SK-N-SH (cell line): Measurements from ENCODE around the gene CASKIN2. TPM values are rescaled to one million over a fixed set of nuclear protein-coding genes. Genes with fewer than 3 reads are reported as not detected.

ENCODE experiments used
- CTCF ChIA-PET: fragments of 300-600, 350-600 bp; formaldehyde crosslinking; extraction: SDS; loops from one replicate; lab custom pipeline; 2021; lab: Yijun Ruan, JAX
- POLR2A ChIA-PET: fragments of 350-600 bp; sonication (Branson Sonifier 250); formaldehyde crosslinking; extraction: SDS; loops from one replicate; lab custom pipeline; 2020; ENCODE audit warnings: antibody characterized with exemption, inconsistent platforms; lab: Yijun Ruan, JAX
- DNase-seq: peaks from one replicate; pipeline ENCODE4 v3.0.0; 2012
- H2AFZ ChIP-seq: fragments of 200-600 bp; sonication (generic); 2 replicates; pipeline ENCODE4 v1.8.1; 2016; ENCODE audit warnings: antibody characterized with exemption, mild to moderate bottlenecking, low read depth
- H3F3A ChIP-seq: fragments of 200-600 bp; sonication (generic); replicated peaks from 2 replicates; pipeline ENCODE3; 2016; ENCODE audit warnings: antibody characterized with exemption, mild to moderate bottlenecking; ENCODE audit not compliant: insufficient read depth
- H3K27ac ChIP-seq, 2 experiments: fragments of 200-500 bp in 1 of 2; fragments of 200-600 bp in 1 of 2; sonication (Bioruptor generic) in 1 of 2; sonication (generic), shearing (Covaris generic) in 1 of 2; 2 replicates each; pipeline versions ENCODE4 v1.5.1 to v1.6.1; 2014 to 2016; ENCODE audit warnings: low read depth in 2 of 2, inconsistent platforms in 1 of 2, low read length in 1 of 2, mild to moderate bottlenecking in 1 of 2, mixed read lengths in 1 of 2
- H3K27me3 ChIP-seq: fragments of 200-600 bp; sonication (generic), shearing (Covaris generic); 2 replicates; pipeline ENCODE4 v1.6.1; 2016; ENCODE audit warnings: mixed run types; ENCODE audit not compliant: insufficient read depth
- H3K36me3 ChIP-seq, 2 experiments: fragments of 200-500 bp in 1 of 2; fragments of 200-600 bp in 1 of 2; sonication (Bioruptor generic) in 1 of 2; sonication (generic) in 1 of 2; replicated peaks in 1 of 2; 2 replicates each; pipeline versions ENCODE3 to v1.5.1; 2014 to 2016; ENCODE audit warnings: low read length in 1 of 2, mild to moderate bottlenecking in 1 of 2; ENCODE audit not compliant: insufficient read depth in 2 of 2, control insufficient read depth in 1 of 2
- H3K4me1 ChIP-seq, 2 experiments: fragments of 200-500 bp in 1 of 2; fragments of 200-600 bp in 1 of 2; sonication (Bioruptor generic) in 1 of 2; sonication (generic), shearing (Covaris generic) in 1 of 2; 2 replicates each; pipeline versions ENCODE4 v1.5.1 to v1.6.1; 2014 to 2016; ENCODE audit warnings: low read depth in 1 of 2, low read length in 1 of 2, mixed run types in 1 of 2; ENCODE audit not compliant: insufficient read depth in 2 of 2, control insufficient read depth in 1 of 2
- H3K4me2 ChIP-seq: fragments of 200-600 bp; sonication (generic), shearing (Covaris generic); 2 replicates; pipeline ENCODE4 v1.6.1; 2017; ENCODE audit warnings: mixed run types
- H3K4me3 ChIP-seq, 2 experiments: fragments of 200-500 bp in 1 of 2; fragments of 200-600 bp in 1 of 2; sonication (Bioruptor generic) in 1 of 2; sonication (generic), shearing (Covaris generic) in 1 of 2; 2 replicates each; pipeline versions ENCODE4 v1.5.1 to v1.8.1; 2014 to 2016; ENCODE audit warnings: low read depth in 2 of 2, inconsistent platforms in 1 of 2, low read length in 1 of 2, mild to moderate bottlenecking in 1 of 2, mixed read lengths in 1 of 2, moderate library complexity in 1 of 2
- H3K79me2 ChIP-seq: fragments of 200-600 bp; sonication (generic); 2 replicates; pipeline ENCODE4 v1.8.1; 2017; ENCODE audit warnings: mild to moderate bottlenecking; ENCODE audit not compliant: insufficient read depth
- H3K9ac ChIP-seq: fragments of 200-600 bp; sonication (generic); 2 replicates; pipeline ENCODE4 v1.6.1; 2017; ENCODE audit warnings: mixed run types
- H3K9me2 ChIP-seq: fragments of 200-600 bp; sonication (generic); 2 replicates; pipeline ENCODE4 v1.6.1; 2017; ENCODE audit warnings: mixed run types
- H3K9me3 ChIP-seq: fragments of 200-600 bp; sonication (generic); 2 replicates; pipeline ENCODE4 v1.6.1; 2017; ENCODE audit warnings: mixed run types, mild to moderate bottlenecking, moderate library complexity
- H4K20me1 ChIP-seq: fragments of 200-600 bp; sonication (generic); 2 replicates; pipeline ENCODE4 v1.6.1; 2017; ENCODE audit warnings: mild to moderate bottlenecking, mixed run types; ENCODE audit not compliant: insufficient read depth
- CHD2 ChIP-seq: fragments of 150-350 bp; IDR thresholded peaks from 2 replicates; pipeline ENCODE4 v1.6.1; 2018; ENCODE audit warnings: low read length; ENCODE audit not compliant: partially characterized antibody
- EZH2phosphoT487 ChIP-seq: fragments of 200-600 bp; sonication (generic); IDR thresholded peaks from 2 replicates; pipeline ENCODE4 v1.6.1; 2017; ENCODE audit warnings: low read depth, mixed run types, mild to moderate bottlenecking, antibody characterized with exemption, moderate library complexity, borderline replicate concordance
- FOXM1 ChIP-seq: IDR thresholded peaks from 2 replicates; pipeline ENCODE4 v1.4.0; 2012; ENCODE audit warnings: low read depth, mild to moderate bottlenecking
- NRF1 ChIP-seq: IDR thresholded peaks from 2 replicates; pipeline ENCODE4 v1.6.1; 2012; ENCODE audit warnings: low read depth, mild to moderate bottlenecking, low read length
- RAD21 ChIP-seq: IDR thresholded peaks from 2 replicates; pipeline ENCODE4 v1.6.1; 2012; ENCODE audit warnings: mild to moderate bottlenecking, low read length
- SMC3 ChIP-seq: IDR thresholded peaks from 2 replicates; pipeline ENCODE4 v1.6.1; 2012; ENCODE audit warnings: low read depth, low read length, improper control_type of control experiment
- TCF12 ChIP-seq: IDR thresholded peaks from 2 replicates; pipeline ENCODE4 v1.4.0; 2012
- WGBS: methylation state at CpG from one replicate; pipeline ENCODE4 v1.1.6; 2017; ENCODE audit warnings: low lambda C conversion rate; 5-methylcytosine and 5-hydroxymethylcytosine counted together
- polyA plus RNA-seq, 3 experiments: library from polyadenylated mRNA; depleted of rRNA; stranded (reverse); fragments of >200 nt; gene quantifications; 2 replicates each; pipeline ENCODE4 v1.2.3, GENCODE V29; 2012
- TF ChIP-seq, protein P1 (sequence below): fragments of 150-350 bp; IDR thresholded peaks from 2 replicates; pipeline ENCODE4 v1.6.1; 2016; ENCODE audit warnings: mild to moderate bottlenecking, low read depth, low read length
- TF ChIP-seq, protein P2 (sequence below): IDR thresholded peaks from 2 replicates; pipeline ENCODE4 v1.4.0; 2012; ENCODE audit warnings: low read depth
- TF ChIP-seq, protein P3 (sequence below): IDR thresholded peaks from 2 replicates; pipeline ENCODE4 v1.4.0; 2012; ENCODE audit warnings: low read depth, borderline replicate concordance

Gene CASKIN2
- polyA plus RNA-seq, 1 of the 3 experiments (the other 2 are of a cell fraction) = 6.5 TPM

GRCh38 chr17:75563063-75563758 lies 47.9 kb upstream of the CASKIN2 start:
- H3K27me3 ChIP-seq = no peaks in the 10 kb centered on the region
- TF ChIP-seq, protein P1, sequence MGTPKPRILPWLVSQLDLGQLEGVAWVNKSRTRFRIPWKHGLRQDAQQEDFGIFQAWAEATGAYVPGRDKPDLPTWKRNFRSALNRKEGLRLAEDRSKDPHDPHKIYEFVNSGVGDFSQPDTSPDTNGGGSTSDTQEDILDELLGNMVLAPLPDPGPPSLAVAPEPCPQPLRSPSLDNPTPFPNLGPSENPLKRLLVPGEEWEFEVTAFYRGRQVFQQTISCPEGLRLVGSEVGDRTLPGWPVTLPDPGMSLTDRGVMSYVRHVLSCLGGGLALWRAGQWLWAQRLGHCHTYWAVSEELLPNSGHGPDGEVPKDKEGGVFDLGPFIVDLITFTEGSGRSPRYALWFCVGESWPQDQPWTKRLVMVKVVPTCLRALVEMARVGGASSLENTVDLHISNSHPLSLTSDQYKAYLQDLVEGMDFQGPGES = no peak
- TF ChIP-seq, protein P2, sequence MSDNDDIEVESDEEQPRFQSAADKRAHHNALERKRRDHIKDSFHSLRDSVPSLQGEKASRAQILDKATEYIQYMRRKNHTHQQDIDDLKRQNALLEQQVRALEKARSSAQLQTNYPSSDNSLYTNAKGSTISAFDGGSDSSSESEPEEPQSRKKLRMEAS = no peak
- TF ChIP-seq, protein P3, sequence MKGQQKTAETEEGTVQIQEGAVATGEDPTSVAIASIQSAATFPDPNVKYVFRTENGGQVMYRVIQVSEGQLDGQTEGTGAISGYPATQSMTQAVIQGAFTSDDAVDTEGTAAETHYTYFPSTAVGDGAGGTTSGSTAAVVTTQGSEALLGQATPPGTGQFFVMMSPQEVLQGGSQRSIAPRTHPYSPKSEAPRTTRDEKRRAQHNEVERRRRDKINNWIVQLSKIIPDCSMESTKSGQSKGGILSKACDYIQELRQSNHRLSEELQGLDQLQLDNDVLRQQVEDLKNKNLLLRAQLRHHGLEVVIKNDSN = no peak
- TF ChIP-seq TCF12 (no peak), EZH2phosphoT487 (no peak), FOXM1 (no peak), NRF1 (no peak), CHD2 (no peak), SMC3 (no peak)
- TF ChIP-seq, all 33 proteins: peak for 0
- no peaks in the 10 kb centered on the region for H3F3A ChIP-seq
- POLR2A ChIA-PET = no interaction called here
- H3K4me3 ChIP-seq = no peak overlapping the region
- H4K20me1 ChIP-seq = no peaks in the 10 kb centered on the region
- 85% methylated on average over 17 of the region's 28 CpGs for WGBS
- no peaks in the 10 kb centered on the region for H3K9me3 ChIP-seq
- CTCF ChIA-PET = interaction anchor here (1.6 kb wide), 1 partner anchor 70 kb away, joined by 4 read pairs; the partner anchor contains the start of gene SMIM5
- no peaks in the 10 kb centered on the region for H3K36me3 ChIP-seq
- H3K27ac ChIP-seq = no peak overlapping the region
- no peak for DNase-seq
- H3K4me1 ChIP-seq = peaks cover 0 to 3% of the 10 kb centered on the region in 2 experiments; a peak in 1 of 4 replicates
- H2AFZ ChIP-seq = no peak overlapping the region
- H3K9me2 ChIP-seq = no peaks in the 10 kb centered on the region
- no peak overlapping the region for H3K4me2 ChIP-seq
- H3K79me2 ChIP-seq = no peaks in the 10 kb centered on the region
- H3K9ac ChIP-seq = no peak overlapping the region

- no peak for DNase-seq
- Histone ChIP-seq H3K9me3 (no peaks in the 10 kb centered on the region), H3K4me2 (no peak overlapping the region), H4K20me1 (no peaks in the 10 kb centered on the region), H3K4me3 (no peak overlapping the region), H3K36me3 (no peaks in the 10 kb centered on the region), H3K4me1 (peaks cover 4 to 14% of the 10 kb centered on the region in 2 experiments; a peak in 1 of 4 replicates), H3K9me2 (no peaks in the 10 kb centered on the region), H3F3A (no peaks in the 10 kb centered on the region), H3K9ac (no peak overlapping the region), H3K27ac (no peak overlapping the region), H2AFZ (no peak overlapping the region), H3K79me2 (no peaks in the 10 kb centered on the region), H3K27me3 (no peaks in the 10 kb centered on the region)
- POLR2A ChIA-PET = interaction anchor here (0.6 kb wide), 2 partner anchors 41 to 591 kb away, joined by 3 to 5 read pairs; no protein-coding TSS in a partner anchor
- TF ChIP-seq, protein P1 = no peak
- TF ChIP-seq RAD21 = peak; percentile 48
- CTCF ChIA-PET = interaction anchor here (1.0 to 1.6 kb wide), 3 partner anchors 40 to 72 kb away, joined by 3 to 4 read pairs (median 3); partner anchors contain the start of gene SMIM5
- WGBS = 78% methylated on average over 5 of the region's 5 CpGs
Observed at GRCh38 chr17:75561927-75562603, 46.7 kb upstream of the CASKIN2 start.
